Measurements from ENCODE around the gene SLC19A2.
"Not testable (repeated sequence)": the region's sequence is repeated elsewhere in the genome, so short reads cannot be mapped to it uniquely, and the experiment has no call there.

SLC19A2 gene

DNA sequence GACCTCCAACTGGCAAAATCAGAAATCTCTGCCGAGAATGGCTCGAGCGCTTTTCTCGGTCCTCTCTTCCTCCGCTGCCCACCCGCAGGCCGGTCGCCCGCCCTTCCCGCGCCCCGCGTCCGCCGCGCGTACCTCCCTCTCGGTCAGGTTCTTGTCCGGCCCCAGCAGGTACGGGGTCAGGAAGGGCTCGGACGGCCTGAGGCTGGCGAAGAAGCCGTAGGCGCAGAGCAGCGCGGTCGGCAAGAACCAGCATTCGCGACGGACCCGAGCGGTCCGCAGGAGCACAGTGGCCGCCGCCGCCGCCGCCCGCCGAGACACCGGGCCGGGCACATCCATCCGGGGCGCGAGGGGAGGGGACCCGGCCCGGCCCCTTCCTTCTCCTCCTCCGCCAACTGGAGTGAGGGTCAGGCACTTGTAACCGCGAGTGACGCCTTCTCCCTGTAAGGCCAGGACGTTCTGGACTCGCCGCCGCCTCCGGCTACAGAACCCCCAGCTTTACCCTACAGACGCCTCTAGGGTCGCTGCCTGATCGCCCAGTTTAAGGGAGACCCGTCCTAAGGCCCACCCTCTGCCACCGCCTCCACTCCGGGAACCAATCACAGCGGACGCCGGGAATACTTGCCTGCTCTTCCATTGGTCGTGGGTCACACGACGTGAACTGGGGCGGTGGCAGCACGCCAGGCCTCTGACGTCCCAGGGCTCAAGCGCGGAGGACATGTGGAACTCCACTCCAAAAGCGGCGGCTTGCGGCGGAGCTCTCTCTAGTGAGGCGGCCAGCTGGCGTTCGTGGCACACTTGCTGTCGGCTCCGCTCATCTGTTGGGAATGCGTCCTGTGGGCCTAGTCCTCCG lies at the start of gene SLC19A2:
SLC19A2 (minus strand) TSS at position 514 of the 850 bp plus-strand sequence; CDS start at position 336, 178 bp downstream.
- DNase-seq = peak; percentile 71 to 87 (median 84)

DNA sequence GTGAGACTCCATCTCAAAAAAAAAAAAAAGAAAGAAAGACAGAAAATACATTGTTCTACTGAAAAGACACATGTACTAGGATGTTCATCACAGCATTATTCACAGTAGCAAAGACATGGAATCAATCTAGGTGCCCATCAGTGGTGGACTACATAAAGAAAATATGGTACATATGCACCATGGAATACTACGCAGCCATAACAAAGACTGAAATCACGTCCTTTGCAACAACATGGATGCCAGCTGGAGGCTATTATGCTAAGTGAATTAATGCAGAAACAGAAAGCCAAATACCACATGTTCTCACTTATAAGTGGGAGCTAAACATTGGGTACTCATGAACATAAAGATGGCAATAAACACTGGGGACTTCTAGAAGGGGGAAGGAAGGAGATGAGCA lies 48.9 kb upstream of the SLC19A2 start:
- DNase-seq = no peak

GRCh38 chr1:169533528-169534190 lies 47.9 kb upstream of the SLC19A2 start:
- not testable (repeated sequence) for DNase-seq

DNA sequence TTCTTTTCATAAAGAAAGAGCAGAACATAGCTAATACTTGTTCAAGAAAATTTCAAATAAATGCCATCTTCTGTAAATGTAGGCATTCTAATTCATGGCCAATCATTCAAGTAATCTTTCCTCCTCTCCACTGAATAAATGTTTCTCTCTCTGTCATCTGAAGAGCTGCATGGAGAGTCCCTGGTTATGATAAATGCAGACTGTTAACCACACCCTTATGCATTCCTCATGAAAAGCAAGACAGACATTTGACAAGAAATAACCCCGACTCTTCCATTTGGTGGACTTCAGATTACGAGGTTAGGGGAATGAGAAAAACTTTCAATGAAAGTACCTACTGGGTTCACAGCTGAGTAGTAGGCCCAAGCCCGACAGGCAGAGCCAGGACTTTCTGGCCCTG lies 44.7 kb upstream of the SLC19A2 start:
- DNase-seq = no peak

- no peak for DNase-seq
Measured at GRCh38 chr1:169529068-169529642, 43.4 kb upstream of the SLC19A2 start.

DNA sequence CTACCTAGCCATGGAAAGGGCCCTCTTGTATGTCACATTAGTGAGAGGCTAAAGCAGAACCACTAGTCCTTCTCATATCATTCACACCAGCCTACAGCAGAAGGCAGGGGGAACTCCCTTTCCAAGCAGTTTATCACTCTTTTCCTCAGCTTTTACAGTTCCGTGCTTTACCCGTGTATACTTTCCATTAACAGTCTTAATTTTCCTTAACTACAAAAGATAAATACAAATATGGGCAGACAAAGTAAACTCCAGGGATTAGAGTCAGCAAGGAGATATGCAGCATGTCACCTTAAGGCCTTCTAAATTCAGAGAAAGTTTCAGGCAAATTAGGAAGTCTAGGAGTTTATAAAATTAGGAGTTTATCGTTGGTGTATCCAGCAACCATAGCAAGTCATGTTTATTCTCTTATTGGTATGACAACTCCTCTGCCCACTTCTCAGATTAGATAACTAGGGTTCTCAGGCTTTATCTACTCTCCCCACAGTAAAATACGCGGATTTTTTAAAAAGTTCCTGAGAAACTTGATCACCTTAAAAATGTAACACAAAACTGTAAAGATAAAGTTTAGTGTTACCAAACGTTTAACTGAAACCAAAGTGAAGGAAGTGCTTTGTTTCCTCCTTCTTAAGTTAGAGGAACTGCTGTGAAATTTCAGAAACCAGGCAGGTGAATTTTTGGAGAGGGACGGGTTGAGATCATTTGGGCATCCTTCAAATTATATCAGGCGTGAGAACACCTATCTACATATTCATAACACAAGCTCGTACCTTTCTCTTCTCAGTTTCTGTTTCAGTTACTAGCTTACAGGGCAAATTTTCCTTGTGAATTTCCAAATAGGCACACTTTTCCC lies 42.7 kb upstream of the SLC19A2 start:
- no peak for DNase-seq

GRCh38 chr1:169527451-169528214 lies 41.9 kb upstream of the SLC19A2 start:
- no peak for DNase-seq

DNA sequence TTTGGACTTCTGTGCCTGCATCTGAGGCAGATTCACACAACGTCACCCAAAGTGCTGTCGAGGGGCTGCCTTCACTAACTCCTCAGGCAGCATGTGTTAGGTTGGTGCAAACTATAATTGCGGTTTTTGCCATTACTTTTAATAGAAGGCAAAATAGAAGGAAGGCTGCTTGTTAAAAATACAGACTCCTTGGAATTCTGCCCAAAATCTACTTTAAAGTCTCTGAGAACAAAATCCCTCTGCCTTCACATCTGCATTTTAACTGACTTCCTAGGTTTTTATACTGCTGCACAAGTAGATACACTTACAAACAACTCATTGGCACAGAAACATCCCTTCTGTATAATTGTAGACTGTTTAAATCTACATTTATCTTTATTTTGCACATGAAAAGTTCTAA lies 41.3 kb upstream of the SLC19A2 start:
- no peak for DNase-seq

GRCh38 chr1:169526120-169526832 lies 40.5 kb upstream of the SLC19A2 start:
- DNase-seq = no peak

- DNase-seq = no peak
Measured at GRCh38 chr1:169525391-169525790, 39.6 kb upstream of the SLC19A2 start.

- no peak for DNase-seq
Measured at GRCh38 chr1:169523904-169524303, 38.2 kb upstream of the SLC19A2 start.

- DNase-seq = no peak
Measured at GRCh38 chr1:169521226-169521625, 35.5 kb upstream of the SLC19A2 start.

DNA sequence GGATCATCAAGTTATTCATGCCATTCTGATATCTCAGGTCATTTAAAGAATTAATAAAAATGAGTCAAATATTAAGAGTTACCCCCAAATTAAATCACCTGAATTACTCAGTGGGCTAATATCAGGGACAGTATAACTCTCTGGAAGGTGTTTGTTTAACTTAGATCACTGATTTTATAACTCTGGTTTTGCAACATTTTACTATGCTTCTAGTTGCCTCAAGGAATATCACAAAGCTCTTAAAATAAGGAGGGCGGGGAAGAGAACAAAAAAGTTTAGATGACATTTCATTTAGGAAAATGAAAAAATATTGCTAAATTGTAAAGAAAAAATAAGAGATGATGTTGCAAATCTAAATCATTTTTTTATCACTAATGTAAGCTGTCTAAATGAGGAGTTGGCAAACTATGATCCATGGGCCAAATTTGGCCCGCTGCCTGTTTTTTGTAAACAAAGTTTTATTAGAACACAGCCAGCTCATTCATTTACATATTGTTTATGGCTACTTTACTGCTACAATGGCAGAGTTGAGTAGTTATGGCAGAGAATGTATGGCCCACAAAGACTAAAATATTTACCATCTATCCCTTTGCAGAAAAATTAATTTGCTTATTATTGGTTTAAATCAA lies 31.9 kb upstream of the SLC19A2 start:
- DNase-seq = no peak

GRCh38 chr1:169515641-169516040 lies 29.9 kb upstream of the SLC19A2 start:
- DNase-seq = no peak

GRCh38 chr1:169514566-169515270 lies 29.0 kb upstream of the SLC19A2 start:
- no peak for DNase-seq

DNA sequence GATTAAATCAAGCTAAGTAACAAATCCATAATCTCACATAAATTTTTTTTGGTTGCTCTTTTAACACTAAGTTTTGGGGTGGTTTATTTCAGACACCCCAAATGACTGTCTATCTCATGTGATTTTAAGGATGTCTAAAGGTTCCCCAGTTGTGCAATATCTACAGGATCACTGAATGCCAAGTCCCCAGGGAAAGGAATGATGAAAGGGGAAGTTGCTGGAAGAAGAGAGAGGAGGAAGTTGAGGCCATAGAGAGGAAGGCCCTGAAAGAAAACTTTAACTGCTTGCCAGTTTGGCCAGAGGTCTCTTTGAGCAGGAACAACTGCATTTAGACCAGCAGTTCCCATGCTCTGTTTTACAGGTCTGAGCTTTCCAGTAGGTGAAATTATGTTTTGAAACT lies 27.5 kb upstream of the SLC19A2 start:
- no peak for DNase-seq

- no peak for DNase-seq
Measured at GRCh38 chr1:169511316-169512005, 25.7 kb upstream of the SLC19A2 start.

DNA sequence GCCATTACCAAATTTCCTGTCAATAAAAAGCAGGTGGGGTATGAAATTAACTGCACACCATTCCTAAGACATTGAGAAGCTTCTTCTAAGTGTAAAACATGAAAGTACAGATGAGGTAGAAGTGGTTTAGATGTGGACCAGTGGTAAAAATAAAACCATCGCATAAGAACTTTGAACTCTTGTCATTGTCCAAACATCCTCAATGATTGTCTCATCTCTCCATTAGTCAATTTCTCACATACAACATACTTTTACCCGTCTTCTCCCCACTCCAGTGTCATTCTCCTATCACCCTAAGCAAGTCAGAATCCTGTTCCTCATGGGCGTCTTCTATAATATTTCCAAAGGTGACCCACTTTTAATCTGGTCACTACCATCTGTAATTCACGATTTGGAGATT lies 24.3 kb upstream of the SLC19A2 start:
- no peak for DNase-seq

- DNase-seq = no peak
Measured at GRCh38 chr1:169509354-169509753, 23.6 kb upstream of the SLC19A2 start.

Measured in activated CD4-positive, CD25-positive, alpha-beta regulatory T cell (primary cell).